ENCODE data around the gene GPX2. TPM values are rescaled to one million over a fixed set of nuclear protein-coding genes. Genes with fewer than 3 reads are reported as not detected.

Gene GPX2
- total RNA-seq, 1 donor from 2014 or later: not detected

DNA sequence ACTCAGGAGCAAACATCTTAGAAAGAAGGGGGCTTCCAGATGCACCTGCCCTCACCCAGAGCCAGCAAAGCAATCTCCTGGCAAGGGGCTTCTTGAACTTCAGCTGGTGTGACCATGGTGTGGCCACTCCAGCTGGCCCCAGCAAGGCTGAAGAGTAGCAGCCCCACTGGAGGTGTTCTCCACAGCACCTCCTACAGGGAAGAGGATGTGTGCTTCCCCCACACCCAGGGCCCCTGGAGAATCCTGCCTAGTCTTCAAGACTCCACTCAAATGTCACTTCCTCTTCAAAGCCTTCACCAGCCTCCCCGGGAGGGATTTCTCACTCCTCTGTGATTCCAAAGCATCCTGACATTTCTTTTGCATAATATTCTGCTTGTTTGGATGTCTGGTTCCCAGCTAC, 21.1 kb upstream of the GPX2 start:
- TF ChIP-seq EZH2 (IDR thresholded peaks at IDR 0.05): no peak
- TF ChIP-seq EZH2phosphoT487 (IDR thresholded peaks at IDR 0.05): no peak
- TF ChIP-seq, protein P1, sequence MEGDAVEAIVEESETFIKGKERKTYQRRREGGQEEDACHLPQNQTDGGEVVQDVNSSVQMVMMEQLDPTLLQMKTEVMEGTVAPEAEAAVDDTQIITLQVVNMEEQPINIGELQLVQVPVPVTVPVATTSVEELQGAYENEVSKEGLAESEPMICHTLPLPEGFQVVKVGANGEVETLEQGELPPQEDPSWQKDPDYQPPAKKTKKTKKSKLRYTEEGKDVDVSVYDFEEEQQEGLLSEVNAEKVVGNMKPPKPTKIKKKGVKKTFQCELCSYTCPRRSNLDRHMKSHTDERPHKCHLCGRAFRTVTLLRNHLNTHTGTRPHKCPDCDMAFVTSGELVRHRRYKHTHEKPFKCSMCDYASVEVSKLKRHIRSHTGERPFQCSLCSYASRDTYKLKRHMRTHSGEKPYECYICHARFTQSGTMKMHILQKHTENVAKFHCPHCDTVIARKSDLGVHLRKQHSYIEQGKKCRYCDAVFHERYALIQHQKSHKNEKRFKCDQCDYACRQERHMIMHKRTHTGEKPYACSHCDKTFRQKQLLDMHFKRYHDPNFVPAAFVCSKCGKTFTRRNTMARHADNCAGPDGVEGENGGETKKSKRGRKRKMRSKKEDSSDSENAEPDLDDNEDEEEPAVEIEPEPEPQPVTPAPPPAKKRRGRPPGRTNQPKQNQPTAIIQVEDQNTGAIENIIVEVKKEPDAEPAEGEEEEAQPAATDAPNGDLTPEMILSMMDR (IDR thresholded peaks at IDR 0.05): no peak
- Histone ChIP-seq H3K27me3 (no peaks in the 10 kb centered on the region), H3K9me3 (ENCODE audit: low read depth) (no peaks in the 10 kb centered on the region), H3K27ac (no peak overlapping the region), H3K4me3 (no peak overlapping the region), H2AFZ (replicated peaks) (no peak overlapping the region), H3K36me3 (no peaks in the 10 kb centered on the region), H4K20me1 (ENCODE audit: low read depth) (peaks cover 7% of the 10 kb centered on the region), H3K79me2 (ENCODE audit: low read depth) (no peaks in the 10 kb centered on the region), H3K4me1 (peaks cover 16% of the 10 kb centered on the region), H3K9ac (no peak overlapping the region), H3F3A (ENCODE audit: low read depth) (no peaks in the 10 kb centered on the region), H3K4me2 (no peak overlapping the region)
- DNase-seq (ENCODE audit: low spot score): no peak
- Mint-ChIP-seq H3K27ac (no peak overlapping the region), H3K9me3 (no peaks in the 10 kb centered on the region), H3K27me3 (ENCODE audit: insufficient read depth, low read depth) (no peaks in the 10 kb centered on the region), H3K4me3 (no peak overlapping the region), H3K36me3 (no peaks in the 10 kb centered on the region), H3K4me1 (peaks cover 2% of the 10 kb centered on the region)

DNA sequence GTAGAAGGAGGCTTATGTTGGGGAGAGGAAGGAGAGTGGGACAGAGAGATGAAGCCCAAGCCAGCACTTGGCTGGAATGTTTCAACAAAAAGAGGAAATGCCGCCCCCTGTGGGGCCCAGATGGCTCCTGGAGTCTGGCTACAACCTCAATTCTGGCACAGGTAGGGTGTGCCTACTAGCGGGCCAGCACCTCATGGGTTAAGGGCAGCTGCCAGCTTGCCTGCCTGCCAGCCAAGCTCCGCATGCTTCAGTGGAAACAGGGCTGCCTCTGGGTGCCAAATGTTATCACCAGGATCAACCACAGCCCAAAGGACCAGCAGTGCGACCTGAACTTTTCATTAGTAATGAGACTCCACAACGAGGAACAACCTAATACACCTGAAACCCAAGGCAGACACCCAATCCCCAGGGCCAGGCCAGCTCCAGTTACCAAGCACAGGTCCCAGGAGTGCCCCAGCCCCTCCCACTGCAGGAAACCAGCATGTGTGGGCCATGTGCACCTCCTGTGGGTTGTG, 18.3 kb upstream of the GPX2 start:
- no peaks in the 10 kb centered on the region for H3K4me1 Mint-ChIP-seq
- no peak overlapping the region for H3K9ac ChIP-seq
- H3K4me3 ChIP-seq: no peak overlapping the region
- no peak overlapping the region for H3K4me2 ChIP-seq
- TF ChIP-seq, protein P1 (IDR thresholded peaks at IDR 0.05): peak; percentile 35
- no peak for TF ChIP-seq EZH2 (IDR thresholded peaks at IDR 0.05)
- TF ChIP-seq EZH2phosphoT487 (IDR thresholded peaks at IDR 0.05): no peak
- H3K36me3 ChIP-seq: no peaks in the 10 kb centered on the region
- H3F3A ChIP-seq (ENCODE audit: low read depth): no peaks in the 10 kb centered on the region
- H3K27me3 Mint-ChIP-seq (ENCODE audit: insufficient read depth, low read depth): no peaks in the 10 kb centered on the region
- H4K20me1 ChIP-seq (ENCODE audit: low read depth): peaks cover 7% of the 10 kb centered on the region
- H3K9me3 Mint-ChIP-seq: no peaks in the 10 kb centered on the region
- H3K9me3 ChIP-seq (ENCODE audit: low read depth): no peaks in the 10 kb centered on the region
- DNase-seq (ENCODE audit: low spot score): peak; percentile 51
- no peaks in the 10 kb centered on the region for H3K79me2 ChIP-seq (ENCODE audit: low read depth)
- H3K4me1 ChIP-seq: peaks cover 10% of the 10 kb centered on the region
- H3K27ac ChIP-seq: no peak overlapping the region
- H3K27me3 ChIP-seq: no peaks in the 10 kb centered on the region
- no peak overlapping the region for H3K4me3 Mint-ChIP-seq
- no peak overlapping the region for H2AFZ ChIP-seq (replicated peaks)
- no peaks in the 10 kb centered on the region for H3K36me3 Mint-ChIP-seq
- H3K27ac Mint-ChIP-seq: no peak overlapping the region

DNA sequence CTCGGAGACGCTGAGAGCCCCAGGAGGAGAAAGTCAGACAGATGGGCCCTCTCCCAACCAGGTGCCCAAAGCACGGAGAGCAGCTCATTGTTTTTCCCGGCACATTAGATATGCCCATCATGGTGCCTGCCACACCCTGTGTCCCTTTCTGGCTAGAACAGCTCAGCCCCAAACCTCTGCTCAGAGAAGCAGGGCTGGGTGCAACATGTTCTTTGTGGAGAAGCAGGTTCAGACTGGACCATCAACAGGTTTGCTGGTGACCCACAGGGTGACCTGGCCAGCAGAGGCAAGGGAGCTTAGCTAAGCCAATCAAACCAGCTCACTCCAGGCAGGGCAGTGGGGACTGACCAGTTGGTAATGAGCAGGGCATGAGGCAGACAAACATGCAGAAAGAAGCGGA, 16.2 kb upstream of the GPX2 start:
- Mint-ChIP-seq H3K4me1 (no peaks in the 10 kb centered on the region), H3K4me3 (no peak overlapping the region), H3K9me3 (no peaks in the 10 kb centered on the region), H3K36me3 (peaks cover 2% of the 10 kb centered on the region), H3K27me3 (ENCODE audit: insufficient read depth, low read depth) (no peaks in the 10 kb centered on the region), H3K27ac (no peak overlapping the region)
- no peak overlapping the region for H3K4me3 ChIP-seq
- H3K79me2 ChIP-seq (ENCODE audit: low read depth): no peaks in the 10 kb centered on the region
- TF ChIP-seq EZH2phosphoT487 (IDR thresholded peaks at IDR 0.05) (no peak), EZH2 (IDR thresholded peaks at IDR 0.05) (no peak)
- TF ChIP-seq, protein P1 (IDR thresholded peaks at IDR 0.05): no peak
- peaks cover 7% of the 10 kb centered on the region for H4K20me1 ChIP-seq (ENCODE audit: low read depth)
- no peak overlapping the region for H3K9ac ChIP-seq
- no peak overlapping the region for H2AFZ ChIP-seq (replicated peaks)
- H3K27ac ChIP-seq: no peak overlapping the region
- DNase-seq (ENCODE audit: low spot score): no peak
- H3K4me2 ChIP-seq: no peak overlapping the region
- H3F3A ChIP-seq (ENCODE audit: low read depth): no peaks in the 10 kb centered on the region
- H3K27me3 ChIP-seq: no peaks in the 10 kb centered on the region
- no peaks in the 10 kb centered on the region for H3K9me3 ChIP-seq (ENCODE audit: low read depth)
- no peaks in the 10 kb centered on the region for H3K36me3 ChIP-seq
- peaks cover 10% of the 10 kb centered on the region for H3K4me1 ChIP-seq
